Measurements from ENCODE around the gene CCDC201. TPM values are rescaled to one million over a fixed set of nuclear protein-coding genes. Genes with fewer than 3 reads are reported as not detected.

The CCDC201 gene
- total RNA-seq, 4 donors from 2014 or later = not detected

GRCh38 chr7:45910855-45911254, 38.0 kb upstream of the CCDC201 start:
- TF ChIP-seq CTCF (IDR thresholded peaks at IDR 0.05; ENCODE audit: low read depth) = no peak

GRCh38 chr7:45909561-45909960, 36.7 kb upstream of the CCDC201 start:
- no peak for TF ChIP-seq CTCF (IDR thresholded peaks at IDR 0.05; ENCODE audit: low read depth)

GRCh38 chr7:45902820-45903219, 29.9 kb upstream of the CCDC201 start:
- no peak for TF ChIP-seq CTCF (IDR thresholded peaks at IDR 0.05; ENCODE audit: low read depth)

- TF ChIP-seq CTCF (IDR thresholded peaks at IDR 0.05; ENCODE audit: low read depth) = no peak
Observed at GRCh38 chr7:45901566-45901965, 28.7 kb upstream of the CCDC201 start.

GRCh38 chr7:45898222-45898621, 25.3 kb upstream of the CCDC201 start:
- TF ChIP-seq CTCF (IDR thresholded peaks at IDR 0.05; ENCODE audit: low read depth) = no peak

GRCh38 chr7:45897042-45897690, 24.3 kb upstream of the CCDC201 start:
- TF ChIP-seq CTCF (IDR thresholded peaks at IDR 0.05; ENCODE audit: low read depth) = no peak

GRCh38 chr7:45894665-45895062, 21.8 kb upstream of the CCDC201 start:
- no peak for TF ChIP-seq CTCF (IDR thresholded peaks at IDR 0.05; ENCODE audit: low read depth)

All from subcutaneous adipose tissue (tissue), 4 donors.